Small intestine (tissue), 7 donors: ENCODE measurements around the gene NFKB1. TPM values are rescaled to one million over a fixed set of nuclear protein-coding genes. Genes with fewer than 3 reads are reported as not detected.

Experiments used
- DNase-seq, 2 donors: peaks; one replicate each; pipeline versions ENCODE4 v3.0.0 to v3.0.0-alpha.2; 2013
- FAIRE-seq: peaks from 2 replicates; lab custom pipeline; 2012; peaks lifted over from hg19 to GRCh38; lab: Jason Lieb, UNC
- H3K27ac ChIP-seq, 3 donors: one replicate each; pipeline ENCODE4 v1.5.1; 2013; ENCODE audit warnings: low read length in 2 of 3, mild to moderate bottlenecking in 2 of 3, control low read depth in 1 of 3, inconsistent platforms in 1 of 3, low read depth in 1 of 3, moderate library complexity in 1 of 3
- H3K27me3 ChIP-seq, 3 donors: one replicate each; pipeline ENCODE4 v1.6.1; 2013; ENCODE audit warnings: low read length in 3 of 3, inconsistent platforms in 1 of 3; ENCODE audit not compliant: control insufficient read depth in 3 of 3, insufficient read depth in 3 of 3
- H3K36me3 ChIP-seq, 3 donors: one replicate each; pipeline ENCODE4 v1.6.1; 2013; ENCODE audit warnings: low read length in 3 of 3, inconsistent platforms in 1 of 3, low read depth in 1 of 3, mild to moderate bottlenecking in 1 of 3, moderate library complexity in 1 of 3; ENCODE audit not compliant: control insufficient read depth in 3 of 3, insufficient read depth in 2 of 3
- H3K4me1 ChIP-seq, 3 donors: one replicate each; pipeline ENCODE4 v1.6.1; 2013; ENCODE audit warnings: low read length in 2 of 3, inconsistent platforms in 1 of 3, low read depth in 1 of 3, mild to moderate bottlenecking in 1 of 3, moderate library complexity in 1 of 3; ENCODE audit not compliant: control insufficient read depth in 3 of 3, insufficient read depth in 2 of 3
- H3K4me3 ChIP-seq, 3 donors: one replicate each; pipeline ENCODE4 v1.5.1; 2013; ENCODE audit warnings: low read length in 3 of 3, control low read depth in 1 of 3, inconsistent platforms in 1 of 3, low read depth in 1 of 3, mild to moderate bottlenecking in 1 of 3, moderate library complexity in 1 of 3
- H3K9me3 ChIP-seq, 2 donors: one replicate each; pipeline ENCODE4 v1.6.1; 2013; ENCODE audit warnings: low read depth in 1 of 2, low read length in 1 of 2; ENCODE audit not compliant: control insufficient read depth in 2 of 2, insufficient read depth in 1 of 2
- WGBS, 3 donors: extraction: QIAGEN DNeasy Blood & Tissue Kit; methylation state at CpG; one replicate each; pipeline ENCODE4 v1.1.7; 2013; 5-methylcytosine and 5-hydroxymethylcytosine counted together
- polyA plus RNA-seq, 4 donors: library from polyadenylated mRNA; stranded (reverse) in 3 of 4; unstranded in 1 of 4; fragments of 200-250 nt in 3 of 4; fragments of 120-200 nt in 1 of 4; gene quantifications; one replicate each; pipeline versions ENCODE4 v1.2.1 to v1.2.3, GENCODE V29; 2013
- donor health status: healthy with polysubstance abuse.
- donor health status: control.
- donor health status: control.
- donor health status: Bipolar disorder and iron deficiency.
- donor health status: healthy.

The NFKB1 gene
- polyA plus RNA-seq, 4 donors: 12.7 to 29.6 (median 17.9) TPM

DNA sequence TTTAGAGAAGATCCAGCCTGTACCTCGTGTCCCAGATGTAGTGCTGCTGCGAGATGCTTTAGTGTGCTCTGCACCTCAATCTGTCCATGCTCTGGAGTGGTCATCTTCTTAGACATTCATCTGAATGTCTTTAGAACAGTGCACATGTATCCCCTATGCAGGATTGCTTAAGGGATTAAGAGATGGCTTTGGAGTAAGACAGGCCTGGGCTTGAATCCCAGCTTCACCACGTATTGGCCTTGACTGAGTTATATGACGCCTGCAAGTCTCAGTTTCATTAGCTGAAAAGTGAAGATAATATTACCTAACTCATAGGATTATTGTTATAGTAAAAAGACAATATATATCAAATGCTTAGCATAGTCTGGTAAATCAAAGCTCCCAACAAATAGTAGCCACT is 98.3 kb downstream of the NFKB1 start:
- FAIRE-seq (no peak), DNase-seq (no peak)
- no peak overlapping the region for H3K27ac ChIP-seq
- peaks cover 18 to 21% (median 19%) of the 10 kb centered on the region in 3 donors for H3K36me3 ChIP-seq
- no peak overlapping the region for H3K4me3 ChIP-seq
- no peaks in the 10 kb centered on the region for H3K27me3 ChIP-seq
- H3K4me1 ChIP-seq: no peaks in the 10 kb centered on the region
- H3K9me3 ChIP-seq: no peaks in the 10 kb centered on the region
- 87 to 91% (median 89%) methylated on average over 4 of the region's 4 CpGs for WGBS, 3 donors

DNA sequence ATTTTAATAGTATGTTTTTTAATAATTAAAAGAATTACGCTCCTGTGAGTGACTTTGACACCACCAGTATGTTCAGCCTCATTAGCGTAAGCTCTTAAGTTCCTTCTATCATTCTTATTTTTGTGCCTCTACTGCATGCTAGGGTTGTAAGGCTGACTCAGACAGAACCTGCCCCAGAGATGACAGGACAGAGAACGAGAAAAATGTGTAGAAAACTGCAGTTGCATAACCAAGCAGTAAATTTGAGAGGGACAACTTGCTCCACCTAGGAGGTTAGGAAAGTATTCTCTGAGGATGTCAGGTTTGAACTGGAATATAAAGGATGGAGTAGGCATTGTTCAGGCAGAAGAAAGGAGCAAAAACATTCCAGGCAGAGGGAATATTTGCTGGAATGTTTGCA is 98.7 kb downstream of the NFKB1 start:
- no peaks in the 10 kb centered on the region for H3K4me1 ChIP-seq
- DNase-seq (no peak), FAIRE-seq (no peak)
- H3K9me3 ChIP-seq: no peaks in the 10 kb centered on the region
- no peak overlapping the region for H3K4me3 ChIP-seq
- no peak overlapping the region for H3K27ac ChIP-seq
- 87 to 91% (median 89%) methylated on average over 3 of the region's 3 CpGs for WGBS, 3 donors
- peaks cover 19 to 21% (median 21%) of the 10 kb centered on the region in 3 donors for H3K36me3 ChIP-seq
- H3K27me3 ChIP-seq: no peaks in the 10 kb centered on the region

DNA sequence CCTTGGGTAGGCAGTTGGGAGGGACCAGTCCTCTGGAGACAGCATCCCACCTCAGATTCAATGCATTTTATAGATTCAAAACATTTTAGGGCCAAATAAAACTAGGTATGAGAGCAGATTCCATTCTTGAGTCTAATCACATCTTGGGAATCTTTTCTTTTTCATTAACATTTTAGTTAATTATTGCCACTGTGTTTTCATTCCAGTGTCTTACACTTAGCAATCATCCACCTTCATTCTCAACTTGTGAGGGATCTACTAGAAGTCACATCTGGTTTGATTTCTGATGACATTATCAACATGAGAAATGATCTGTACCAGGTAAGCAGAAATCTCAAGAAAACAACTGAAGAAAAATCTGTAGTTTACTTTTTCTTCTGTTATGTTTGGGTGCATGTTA is 99.5 kb downstream of the NFKB1 start:
- H3K27ac ChIP-seq: no peak overlapping the region
- FAIRE-seq: no peak
- H3K27me3 ChIP-seq: no peaks in the 10 kb centered on the region
- H3K4me3 ChIP-seq: no peak overlapping the region
- no peaks in the 10 kb centered on the region for H3K9me3 ChIP-seq
- no peak for DNase-seq
- peaks cover 17 to 23% (median 21%) of the 10 kb centered on the region in 3 donors for H3K36me3 ChIP-seq
- no peaks in the 10 kb centered on the region for H3K4me1 ChIP-seq

DNA sequence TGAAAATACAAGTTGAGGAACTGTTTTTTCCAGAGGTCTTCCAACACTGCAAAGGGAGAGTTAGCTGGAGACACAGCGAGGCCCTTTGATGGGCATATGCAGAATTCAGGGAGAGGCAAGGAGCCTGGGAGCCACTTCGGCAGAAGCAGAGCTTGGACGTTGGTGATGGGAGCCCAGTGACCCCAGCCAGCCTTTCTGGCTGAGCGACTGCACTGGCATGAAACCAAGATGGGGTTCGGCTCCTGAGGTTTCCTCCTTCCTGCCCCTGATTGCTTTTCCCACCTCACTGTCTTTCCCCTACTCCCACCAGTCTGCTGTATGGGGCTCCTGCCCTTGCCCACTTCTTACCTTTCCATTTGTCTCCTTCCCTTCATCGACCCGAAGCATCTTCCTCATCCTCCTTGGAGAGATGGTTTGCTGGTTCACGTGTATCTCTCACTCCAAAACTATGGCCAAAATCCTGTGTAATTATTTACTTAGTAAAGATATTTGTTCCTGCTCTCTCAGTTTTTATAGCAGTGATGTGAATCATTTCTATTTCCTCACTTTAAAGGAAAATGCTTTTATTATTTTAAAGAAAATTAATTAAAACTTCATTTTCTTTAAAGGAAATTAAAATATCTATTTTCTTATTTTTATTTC is 100.5 kb downstream of the NFKB1 start:
- Histone ChIP-seq H3K36me3 (peaks cover 13 to 23% (median 22%) of the 10 kb centered on the region in 3 donors), H3K9me3 (no peaks in the 10 kb centered on the region), H3K4me1 (no peaks in the 10 kb centered on the region), H3K27me3 (no peaks in the 10 kb centered on the region), H3K27ac (no peak overlapping the region), H3K4me3 (no peak overlapping the region)
- 84 to 91% (median 89%) methylated on average over 8 of the region's 8 CpGs for WGBS, 3 donors
- DNase-seq (no peak), FAIRE-seq (no peak)

DNA sequence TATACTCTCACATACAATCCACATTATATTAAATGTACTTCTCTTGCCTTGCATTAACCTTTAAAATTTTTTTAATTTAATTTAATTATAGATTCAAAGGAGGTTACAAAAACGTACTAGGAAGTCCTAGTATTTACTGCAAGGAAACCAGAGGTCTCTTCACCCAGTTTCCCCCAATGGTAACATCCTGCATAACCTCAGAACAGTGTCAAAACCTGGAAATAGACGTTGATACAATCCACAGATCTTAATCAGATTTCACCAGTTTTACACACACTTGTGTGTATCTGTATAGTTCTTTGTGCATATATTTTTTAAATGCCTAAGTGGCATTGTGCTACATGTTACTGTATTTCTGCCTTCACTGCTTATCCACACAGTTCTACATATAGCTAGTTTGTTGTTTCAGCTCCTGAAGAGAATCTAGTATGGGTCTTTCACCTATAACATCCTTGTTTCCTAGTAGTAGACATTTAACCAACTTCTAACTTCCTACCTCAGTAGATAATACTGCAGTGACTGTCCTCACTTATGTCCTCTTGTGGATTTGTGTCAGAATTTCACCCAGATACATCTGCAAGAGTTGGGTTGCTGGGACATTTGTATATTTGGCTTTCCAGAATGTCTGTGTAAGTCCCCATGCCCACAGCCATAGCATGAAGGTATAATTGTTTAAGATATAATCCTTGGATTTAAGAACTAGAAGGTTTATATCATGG is 103.2 kb downstream of the NFKB1 start:
- DNase-seq: no peak
- Histone ChIP-seq H3K36me3 (peaks cover 18 to 31% (median 23%) of the 10 kb centered on the region in 3 donors), H3K27ac (no peak overlapping the region), H3K4me1 (no peaks in the 10 kb centered on the region), H3K27me3 (no peaks in the 10 kb centered on the region), H3K9me3 (no peaks in the 10 kb centered on the region), H3K4me3 (no peak overlapping the region)
- 68 to 73% (median 73%) methylated on average over 2 of the region's 2 CpGs for WGBS, 3 donors
- no peak for FAIRE-seq

DNA sequence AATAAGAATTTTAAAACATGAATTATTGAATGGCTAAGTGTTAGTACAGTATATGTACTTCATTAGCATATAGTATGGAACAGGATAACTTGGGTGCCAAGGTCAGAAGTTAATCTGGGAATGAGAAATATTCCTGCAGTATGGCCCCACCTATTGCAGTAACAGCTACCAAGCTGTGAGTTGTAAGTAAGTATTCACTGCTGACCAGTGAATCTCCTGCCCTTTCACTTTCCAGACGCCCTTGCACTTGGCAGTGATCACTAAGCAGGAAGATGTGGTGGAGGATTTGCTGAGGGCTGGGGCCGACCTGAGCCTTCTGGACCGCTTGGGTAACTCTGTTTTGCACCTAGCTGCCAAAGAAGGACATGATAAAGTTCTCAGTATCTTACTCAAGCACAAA is 105.1 kb downstream of the NFKB1 start:
- FAIRE-seq: no peak
- Histone ChIP-seq H3K27ac (peak overlapping the region in 1 of 3 donors; percentile 19), H3K36me3 (peaks cover 17 to 34% (median 18%) of the 10 kb centered on the region in 3 donors), H3K9me3 (no peaks in the 10 kb centered on the region), H3K4me3 (no peak overlapping the region), H3K4me1 (no peaks in the 10 kb centered on the region), H3K27me3 (no peaks in the 10 kb centered on the region)
- DNase-seq: peak; percentile 31 to 52
- 70 to 82% (median 80%) methylated on average over 3 of the region's 3 CpGs for WGBS, 3 donors

DNA sequence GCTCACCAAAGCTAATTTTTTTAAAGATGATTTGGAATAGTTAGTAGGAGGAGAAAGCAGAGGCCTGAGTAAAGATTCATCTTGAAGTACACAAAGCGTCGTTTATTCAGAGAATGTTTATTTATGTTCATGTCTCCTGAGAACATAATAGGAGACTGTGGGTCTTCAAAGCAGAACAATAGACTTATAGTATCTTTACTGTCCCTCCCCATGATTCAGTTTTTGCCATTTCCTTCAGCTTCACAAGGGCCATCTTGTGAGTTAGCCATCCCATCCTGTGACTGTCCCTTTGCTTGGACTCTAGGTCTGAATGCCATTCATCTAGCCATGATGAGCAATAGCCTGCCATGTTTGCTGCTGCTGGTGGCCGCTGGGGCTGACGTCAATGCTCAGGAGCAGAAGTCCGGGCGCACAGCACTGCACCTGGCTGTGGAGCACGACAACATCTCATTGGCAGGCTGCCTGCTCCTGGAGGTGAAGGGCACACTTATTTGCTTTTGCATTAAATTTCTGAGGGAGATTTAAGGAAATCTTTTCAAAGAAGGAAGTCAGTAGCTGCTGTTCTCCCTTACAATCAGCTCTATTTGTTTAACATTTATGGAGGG is 105.8 kb downstream of the NFKB1 start:
- Histone ChIP-seq H3K27ac (no peak overlapping the region), H3K4me3 (no peak overlapping the region), H3K4me1 (no peaks in the 10 kb centered on the region), H3K36me3 (peaks cover 14 to 34% (median 20%) of the 10 kb centered on the region in 3 donors), H3K27me3 (no peaks in the 10 kb centered on the region), H3K9me3 (no peaks in the 10 kb centered on the region)
- 79 to 88% (median 80%) methylated on average over 7 of the region's 7 CpGs for WGBS, 3 donors
- no peak for FAIRE-seq
- DNase-seq: no peak

DNA sequence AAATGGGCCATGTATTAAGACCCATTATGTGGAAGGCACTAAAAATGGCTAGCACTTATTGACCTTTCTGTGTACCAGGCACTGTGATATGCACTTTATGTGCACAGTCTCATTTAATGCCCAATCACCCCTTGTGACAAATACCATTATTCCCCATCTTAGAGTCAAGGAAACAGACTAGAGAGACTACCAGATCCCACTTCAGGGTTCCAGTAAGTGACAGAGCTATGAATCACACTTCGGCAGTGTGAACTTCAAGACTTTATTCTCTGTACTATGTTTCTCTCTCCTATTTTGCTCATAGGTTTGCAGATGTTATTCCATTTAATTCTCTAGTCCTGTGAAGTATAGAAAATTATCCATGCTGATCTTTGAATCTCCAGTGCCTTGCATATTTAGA is 107.0 kb downstream of the NFKB1 start:
- H3K27ac ChIP-seq: no peak overlapping the region
- no peak for DNase-seq
- no peaks in the 10 kb centered on the region for H3K9me3 ChIP-seq
- FAIRE-seq: no peak
- 75 to 90% (median 84%) methylated on average over 1 of the region's 1 CpG for WGBS, 3 donors
- no peaks in the 10 kb centered on the region for H3K27me3 ChIP-seq
- H3K4me1 ChIP-seq: no peaks in the 10 kb centered on the region
- H3K4me3 ChIP-seq: no peak overlapping the region
- H3K36me3 ChIP-seq: peaks cover 19 to 40% (median 22%) of the 10 kb centered on the region in 3 donors
